Measurements from ENCODE around the gene ZNRF2. TPM values are rescaled to one million over a fixed set of nuclear protein-coding genes. Genes with fewer than 3 reads are reported as not detected.

The ZNRF2 gene
- total RNA-seq, 4 donors from 2014 or later, result 60.8 to 83.0 (median 69.6) TPM

GRCh38 chr7:30353532-30353931 is 69.1 kb downstream of the ZNRF2 start:
- Histone ChIP-seq H3K27me3 (no peaks in the 10 kb centered on the region), H3K27ac (no peak overlapping the region), H3K36me3 (peaks cover 0 to 14% (median 0%) of the 10 kb centered on the region in 4 donors), H3K4me1 (peaks cover 5 to 34% (median 15%) of the 10 kb centered on the region in 4 donors), H3K4me3 (no peak overlapping the region), H3K9me3 (no peaks in the 10 kb centered on the region)
- 88 to 94% methylated on average over 3 of the region's 3 CpGs for WGBS, 2 donors (ENCODE audit: low coverage in 1 of 2)
- in situ Hi-C loops (cut with MboI; ENCODE audit: low pct_ligation_motif_present in 1 of 4, low pct_unique_long_range_greater_than_20kb in 1 of 4, low sequenced_read_pairs in 3 of 4) (no loop called here), intact Hi-C loops (cut with DNase I; ENCODE audit: low total_unique reads) (no loop called here)
- DNase-seq, result no peak
- TF ChIP-seq EP300 (IDR thresholded peaks at IDR 0.05; ENCODE audit: low read depth), result no peak
- no peak for TF ChIP-seq POLR2A (IDR thresholded peaks at IDR 0.05)
- no peak for TF ChIP-seq POLR2AphosphoS5 (IDR thresholded peaks at IDR 0.05)
- TF ChIP-seq CTCF (IDR thresholded peaks at IDR 0.05), result no peak

- Histone ChIP-seq H3K9me3 (no peaks in the 10 kb centered on the region), H3K27ac (no peak overlapping the region), H3K4me3 (no peak overlapping the region), H3K27me3 (no peaks in the 10 kb centered on the region), H3K4me1 (peaks cover 5 to 28% (median 11%) of the 10 kb centered on the region in 4 donors), H3K36me3 (peaks cover 0 to 15% (median 0%) of the 10 kb centered on the region in 4 donors)
- 89 to 95% methylated on average over 2 to 3 of the region's 3 CpGs for WGBS, 2 donors (ENCODE audit: low coverage in 1 of 2)
- no peak for DNase-seq
- TF ChIP-seq EP300 (IDR thresholded peaks at IDR 0.05; ENCODE audit: low read depth) (no peak), POLR2AphosphoS5 (IDR thresholded peaks at IDR 0.05) (no peak), CTCF (IDR thresholded peaks at IDR 0.05) (no peak), POLR2A (IDR thresholded peaks at IDR 0.05) (no peak)
- intact Hi-C loops (cut with DNase I; ENCODE audit: low total_unique reads) (no loop called here), in situ Hi-C loops (cut with MboI; ENCODE audit: low pct_ligation_motif_present in 1 of 4, low pct_unique_long_range_greater_than_20kb in 1 of 4, low sequenced_read_pairs in 3 of 4) (no loop called here)
Observed at GRCh38 chr7:30353932-30354607, 69.7 kb downstream of the ZNRF2 start.

- Histone ChIP-seq H3K4me3 (no peak overlapping the region), H3K9me3 (no peaks in the 10 kb centered on the region), H3K36me3 (peaks cover 0 to 15% (median 0%) of the 10 kb centered on the region in 4 donors), H3K27me3 (no peaks in the 10 kb centered on the region), H3K27ac (no peak overlapping the region), H3K4me1 (peaks cover 3 to 21% (median 7%) of the 10 kb centered on the region in 4 donors)
- in situ Hi-C loops (cut with MboI; ENCODE audit: low pct_ligation_motif_present in 1 of 4, low pct_unique_long_range_greater_than_20kb in 1 of 4, low sequenced_read_pairs in 3 of 4), result no loop called here
- TF ChIP-seq POLR2A (IDR thresholded peaks at IDR 0.05) (no peak), POLR2AphosphoS5 (IDR thresholded peaks at IDR 0.05) (no peak)
- DNase-seq, result no peak
- intact Hi-C loops (cut with DNase I; ENCODE audit: low total_unique reads), result no loop called here
Observed at GRCh38 chr7:30354791-30355190, 70.4 kb downstream of the ZNRF2 start.

- in situ Hi-C loops (cut with MboI; ENCODE audit: low pct_ligation_motif_present in 1 of 4, low pct_unique_long_range_greater_than_20kb in 1 of 4, low sequenced_read_pairs in 3 of 4) (no loop called here), intact Hi-C loops (cut with DNase I; ENCODE audit: low total_unique reads) (no loop called here)
- Histone ChIP-seq H3K4me3 (no peak overlapping the region), H3K4me1 (peaks cover 0 to 3% (median 0%) of the 10 kb centered on the region in 4 donors), H3K9me3 (no peaks in the 10 kb centered on the region), H3K36me3 (peaks cover 0 to 15% (median 0%) of the 10 kb centered on the region in 4 donors), H3K27ac (no peak overlapping the region), H3K27me3 (no peaks in the 10 kb centered on the region)
- TF ChIP-seq EP300 (IDR thresholded peaks at IDR 0.05; ENCODE audit: low read depth) (no peak), CTCF (IDR thresholded peaks at IDR 0.05) (no peak), POLR2A (IDR thresholded peaks at IDR 0.05) (no peak), POLR2AphosphoS5 (IDR thresholded peaks at IDR 0.05) (no peak)
- DNase-seq, result no peak
- 80 to 85% methylated on average over 1 of the region's 1 CpG for WGBS, 2 donors (ENCODE audit: low coverage in 1 of 2)
Observed at GRCh38 chr7:30359957-30360356, 75.6 kb downstream of the ZNRF2 start.

Data from transverse colon (tissue), 4 donors.